Spleen (tissue), 7 donors: ENCODE measurements around the gene GSTK1.

Experiments
- POLR2AphosphoS5 ChIP-seq, 3 donors: sonication (generic); formaldehyde crosslinking; IDR thresholded peaks; one replicate each; pipeline ENCODE4 v1.5.1; 2017; ENCODE audit warnings: antibody characterized with exemption in 3 of 3
- TF ChIP-seq, protein P1 (sequence below), 11 experiments: fragments of 200-600 bp in 7 of 11; fragments of 450-650 bp in 4 of 11; sonication (generic) in 4 of 11; IDR thresholded peaks in 8 of 11; conservative IDR thresholded peaks in 3 of 11; 1 replicate in 7 of 11; 2 replicates in 4 of 11; pipeline versions ENCODE4 v1.4.0 to v1.8.0; 2016 to 2021; ENCODE audit warnings: antibody characterized with exemption in 11 of 11, inconsistent platforms in 4 of 11, mild to moderate bottlenecking in 1 of 11
- donor health status: DM: no; HTN: no; CAD: no; lungs with moderate emphysema.
- donor health status: DM: no; HTN: no; CAD: no.
- donor health status: DM: no; HTN: no; CAD: no.

DNA sequence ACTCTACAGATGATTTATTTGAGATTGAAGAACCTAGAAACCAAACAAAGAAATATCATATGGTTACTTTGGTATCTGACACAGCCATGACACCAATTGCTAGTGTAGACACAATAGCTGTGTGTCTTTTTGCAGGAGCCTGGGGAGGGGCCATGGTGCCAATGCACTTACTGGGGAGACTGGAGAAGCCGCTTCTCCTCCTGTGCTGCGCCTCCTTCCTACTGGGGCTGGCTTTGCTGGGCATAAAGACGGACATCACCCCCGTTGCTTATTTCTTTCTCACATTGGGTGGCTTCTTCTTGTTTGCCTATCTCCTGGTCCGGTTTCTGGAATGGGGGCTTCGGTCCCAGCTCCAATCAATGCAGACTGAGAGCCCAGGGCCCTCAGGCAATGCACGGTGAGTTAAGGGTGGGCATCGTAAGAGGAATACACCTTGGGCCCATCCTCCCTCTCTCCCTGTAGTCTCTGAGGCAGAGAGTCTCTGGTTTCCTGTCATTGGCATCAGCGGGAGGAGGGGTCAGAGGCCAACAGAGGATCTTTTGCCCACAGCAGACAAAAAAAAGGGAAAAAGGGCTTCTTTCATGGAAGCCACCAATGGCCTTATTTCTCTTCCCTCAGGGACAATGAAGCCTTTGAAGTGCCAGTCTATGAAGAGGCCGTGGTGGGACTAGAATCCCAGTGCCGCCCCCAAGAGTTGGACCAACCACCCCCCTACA is 22.7 kb downstream of the GSTK1 start:
- TF ChIP-seq POLR2AphosphoS5 (IDR thresholded peaks at IDR 0.05), result no peak
- TF ChIP-seq, protein P1, sequence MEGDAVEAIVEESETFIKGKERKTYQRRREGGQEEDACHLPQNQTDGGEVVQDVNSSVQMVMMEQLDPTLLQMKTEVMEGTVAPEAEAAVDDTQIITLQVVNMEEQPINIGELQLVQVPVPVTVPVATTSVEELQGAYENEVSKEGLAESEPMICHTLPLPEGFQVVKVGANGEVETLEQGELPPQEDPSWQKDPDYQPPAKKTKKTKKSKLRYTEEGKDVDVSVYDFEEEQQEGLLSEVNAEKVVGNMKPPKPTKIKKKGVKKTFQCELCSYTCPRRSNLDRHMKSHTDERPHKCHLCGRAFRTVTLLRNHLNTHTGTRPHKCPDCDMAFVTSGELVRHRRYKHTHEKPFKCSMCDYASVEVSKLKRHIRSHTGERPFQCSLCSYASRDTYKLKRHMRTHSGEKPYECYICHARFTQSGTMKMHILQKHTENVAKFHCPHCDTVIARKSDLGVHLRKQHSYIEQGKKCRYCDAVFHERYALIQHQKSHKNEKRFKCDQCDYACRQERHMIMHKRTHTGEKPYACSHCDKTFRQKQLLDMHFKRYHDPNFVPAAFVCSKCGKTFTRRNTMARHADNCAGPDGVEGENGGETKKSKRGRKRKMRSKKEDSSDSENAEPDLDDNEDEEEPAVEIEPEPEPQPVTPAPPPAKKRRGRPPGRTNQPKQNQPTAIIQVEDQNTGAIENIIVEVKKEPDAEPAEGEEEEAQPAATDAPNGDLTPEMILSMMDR (IDR thresholded peaks at IDR 0.05 in 8 of 11, conservative IDR thresholded peaks at IDR 0.05 in 3 of 11), result no peak
